ENCODE data around the gene GRID1. TPM values are rescaled to one million over a fixed set of nuclear protein-coding genes. Genes with fewer than 3 reads are reported as not detected.

GRID1 gene
- total and polyA plus RNA-seq, 2 experiments from 2014 or later, result not detected

DNA sequence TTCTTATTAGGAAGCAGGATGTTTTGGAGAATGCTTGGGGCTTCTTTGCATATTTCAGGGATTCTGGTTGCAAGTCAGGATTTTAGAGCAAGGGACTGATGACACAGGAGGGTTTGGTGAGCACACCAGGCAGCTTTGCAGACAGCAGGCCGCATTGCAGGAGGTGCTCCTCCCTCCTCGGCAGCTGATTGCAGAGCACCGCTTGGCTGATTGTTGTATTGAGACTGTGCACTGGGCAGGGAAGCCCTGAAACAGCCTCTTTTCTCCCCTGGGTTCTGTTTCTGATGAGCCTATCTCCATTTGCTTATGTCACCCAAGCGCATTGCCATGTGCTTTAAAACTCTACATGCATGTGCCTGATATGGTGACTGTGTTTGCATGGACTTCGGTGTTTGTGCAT lies 769.6 kb downstream of the GRID1 start:
- Histone ChIP-seq H3K9ac (no peak overlapping the region), H3K4me1 (ENCODE audit: insufficient read depth) (no peaks in the 10 kb centered on the region), H3K36me3 (ENCODE audit: low read depth) (no peaks in the 10 kb centered on the region), H3K9me2 (ENCODE audit: insufficient read depth) (no peaks in the 10 kb centered on the region), H3K9me3 (ENCODE audit: low read depth) (no peaks in the 10 kb centered on the region), H2AFZ (no peak overlapping the region), H3K4me3 (no peak overlapping the region), H3F3A (ENCODE audit: insufficient read depth) (no peaks in the 10 kb centered on the region), H3K4me2 (ENCODE audit: unreplicated experiment) (no peak overlapping the region), H3K27ac (no peak overlapping the region), H4K20me1 (ENCODE audit: insufficient read depth) (no peaks in the 10 kb centered on the region), H3K79me2 (ENCODE audit: insufficient read depth) (no peaks in the 10 kb centered on the region), H3K27me3 (replicated peaks; ENCODE audit: insufficient read depth) (no peaks in the 10 kb centered on the region)
- in situ Hi-C loops (cut with MboI), result no loop called here
- 35 to 36% methylated on average over 5 of the region's 5 CpGs for WGBS, 2 experiments (ENCODE audit: low coverage in 1 of 2, low lambda C conversion rate in 2 of 2, missing lambda C conversion rate in 2 of 2)
- TF ChIP-seq EZH2 (IDR thresholded peaks at IDR 0.05; ENCODE audit: insufficient read depth, poor library complexity, severe bottlenecking), result no peak
- no peak for TF ChIP-seq EZH2phosphoT487 (IDR thresholded peaks at IDR 0.05; ENCODE audit: insufficient read depth, low read depth)
- DNase-seq, result no peak

DNA sequence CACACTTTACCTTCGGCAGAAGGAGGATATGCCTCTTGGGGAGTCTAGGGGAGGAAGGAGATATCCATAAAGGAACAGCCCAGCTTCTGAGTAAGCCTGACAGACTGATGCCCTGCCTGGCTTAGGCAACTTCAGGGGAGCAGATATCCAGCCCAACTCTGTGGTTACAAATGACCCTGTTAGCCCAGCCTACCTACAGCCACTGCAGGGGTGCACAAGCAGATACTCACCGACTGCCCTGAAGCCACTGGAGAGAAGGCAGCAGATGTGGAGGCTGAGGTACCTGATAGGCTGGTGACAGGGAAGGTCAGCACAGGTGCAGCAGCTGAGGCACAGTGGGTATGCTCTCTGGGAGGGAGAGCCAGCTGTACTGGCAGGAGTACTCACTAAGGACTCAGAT lies 770.2 kb downstream of the GRID1 start:
- no peaks in the 10 kb centered on the region for H3K9me2 ChIP-seq (ENCODE audit: insufficient read depth)
- no peaks in the 10 kb centered on the region for H3K27me3 ChIP-seq (replicated peaks; ENCODE audit: insufficient read depth)
- DNase-seq, result no peak
- H3K4me1 ChIP-seq (ENCODE audit: insufficient read depth), result no peaks in the 10 kb centered on the region
- no peak overlapping the region for H3K27ac ChIP-seq
- no peak overlapping the region for H3K9ac ChIP-seq
- H3K36me3 ChIP-seq (ENCODE audit: low read depth), result no peaks in the 10 kb centered on the region
- no peaks in the 10 kb centered on the region for H3F3A ChIP-seq (ENCODE audit: insufficient read depth)
- no peaks in the 10 kb centered on the region for H3K79me2 ChIP-seq (ENCODE audit: insufficient read depth)
- in situ Hi-C loops (cut with MboI), result no loop called here
- no peak overlapping the region for H3K4me3 ChIP-seq
- H4K20me1 ChIP-seq (ENCODE audit: insufficient read depth), result no peaks in the 10 kb centered on the region
- 18 to 22% methylated on average over 2 of the region's 2 CpGs for WGBS, 2 experiments (ENCODE audit: low coverage in 1 of 2, low lambda C conversion rate in 2 of 2, missing lambda C conversion rate in 2 of 2)
- H2AFZ ChIP-seq, result no peak overlapping the region
- no peak overlapping the region for H3K4me2 ChIP-seq (ENCODE audit: unreplicated experiment)
- no peaks in the 10 kb centered on the region for H3K9me3 ChIP-seq (ENCODE audit: low read depth)
- TF ChIP-seq EZH2phosphoT487 (IDR thresholded peaks at IDR 0.05; ENCODE audit: insufficient read depth, low read depth) (no peak), EZH2 (IDR thresholded peaks at IDR 0.05; ENCODE audit: insufficient read depth, poor library complexity, severe bottlenecking) (no peak)

DNA sequence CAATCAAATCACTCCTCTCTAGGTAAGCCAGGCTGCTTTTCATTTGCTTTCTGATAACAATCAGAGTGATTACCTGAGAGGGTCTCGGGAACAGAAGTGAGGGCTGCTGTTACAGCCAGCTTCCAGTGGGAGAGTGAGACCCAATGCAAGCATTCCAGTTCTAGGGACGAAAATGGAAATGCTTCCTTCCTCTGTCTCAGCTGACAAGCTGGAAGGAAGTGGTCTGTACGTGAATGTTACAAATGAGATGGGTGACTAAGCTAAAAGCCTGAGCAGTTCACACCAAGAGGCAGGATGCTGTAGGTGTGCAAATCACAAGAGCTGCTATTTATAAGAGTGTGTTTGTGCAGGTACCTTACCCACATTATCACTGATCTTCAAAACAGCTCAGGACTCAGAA lies 772.4 kb downstream of the GRID1 start:
- H3F3A ChIP-seq (ENCODE audit: insufficient read depth), result no peaks in the 10 kb centered on the region
- in situ Hi-C loops (cut with MboI), result no loop called here
- H3K27me3 ChIP-seq (replicated peaks; ENCODE audit: insufficient read depth), result no peaks in the 10 kb centered on the region
- H3K4me3 ChIP-seq, result no peak overlapping the region
- no peaks in the 10 kb centered on the region for H3K36me3 ChIP-seq (ENCODE audit: low read depth)
- no peaks in the 10 kb centered on the region for H3K9me3 ChIP-seq (ENCODE audit: low read depth)
- H3K9me2 ChIP-seq (ENCODE audit: insufficient read depth), result no peaks in the 10 kb centered on the region
- H3K9ac ChIP-seq, result no peak overlapping the region
- H3K4me1 ChIP-seq (ENCODE audit: insufficient read depth), result no peaks in the 10 kb centered on the region
- H3K4me2 ChIP-seq (ENCODE audit: unreplicated experiment), result no peak overlapping the region
- 8 to 30% methylated on average over 3 of the region's 3 CpGs for WGBS, 2 experiments (ENCODE audit: low coverage in 1 of 2, low lambda C conversion rate in 2 of 2, missing lambda C conversion rate in 2 of 2)
- TF ChIP-seq EZH2 (IDR thresholded peaks at IDR 0.05; ENCODE audit: insufficient read depth, poor library complexity, severe bottlenecking) (no peak), EZH2phosphoT487 (IDR thresholded peaks at IDR 0.05; ENCODE audit: insufficient read depth, low read depth) (no peak)
- H2AFZ ChIP-seq, result no peak overlapping the region
- DNase-seq, result no peak
- H4K20me1 ChIP-seq (ENCODE audit: insufficient read depth), result no peaks in the 10 kb centered on the region
- no peak overlapping the region for H3K27ac ChIP-seq
- no peaks in the 10 kb centered on the region for H3K79me2 ChIP-seq (ENCODE audit: insufficient read depth)

DNA sequence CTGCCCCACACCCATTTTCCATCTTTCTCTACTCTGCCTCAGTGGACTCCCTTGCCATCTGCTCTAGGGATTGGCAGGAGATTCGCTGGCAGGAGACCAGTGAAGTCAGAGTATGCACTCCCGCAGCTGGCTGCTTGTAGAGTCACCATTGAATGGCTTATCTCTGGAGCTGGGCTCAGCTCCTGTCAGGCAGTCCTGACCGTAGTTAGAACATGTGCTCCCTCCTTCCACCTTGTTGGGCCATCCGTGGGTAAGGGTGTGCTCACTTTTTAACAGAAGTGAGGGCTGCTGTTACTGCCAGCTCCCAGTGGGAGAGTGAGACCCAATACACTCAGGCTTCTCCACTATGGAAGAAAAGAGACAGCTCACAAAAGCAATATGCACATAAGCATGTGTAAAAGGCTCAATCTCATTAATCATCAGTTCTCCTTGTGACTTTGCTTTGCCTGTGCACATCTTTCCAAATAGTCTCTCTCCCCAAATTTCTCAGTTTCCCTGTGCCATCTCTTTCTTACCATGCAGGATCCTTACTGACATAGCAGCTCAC lies 773.3 kb downstream of the GRID1 start:
- in situ Hi-C loops (cut with MboI), result no loop called here
- no peaks in the 10 kb centered on the region for H3K79me2 ChIP-seq (ENCODE audit: insufficient read depth)
- H3K27ac ChIP-seq, result no peak overlapping the region
- no peak overlapping the region for H3K4me2 ChIP-seq (ENCODE audit: unreplicated experiment)
- H3K36me3 ChIP-seq (ENCODE audit: low read depth), result no peaks in the 10 kb centered on the region
- H3K9me2 ChIP-seq (ENCODE audit: insufficient read depth), result no peaks in the 10 kb centered on the region; the same call in 1 of the 2 replicates
- WGBS, 2 experiments (ENCODE audit: low coverage in 1 of 2, low lambda C conversion rate in 2 of 2, missing lambda C conversion rate in 2 of 2), result 5 to 8% methylated on average over 4 of the region's 4 CpGs
- H3K4me3 ChIP-seq, result no peak overlapping the region
- H3F3A ChIP-seq (ENCODE audit: insufficient read depth), result no peaks in the 10 kb centered on the region
- TF ChIP-seq EZH2 (IDR thresholded peaks at IDR 0.05; ENCODE audit: insufficient read depth, poor library complexity, severe bottlenecking), result no peak
- TF ChIP-seq EZH2phosphoT487 (IDR thresholded peaks at IDR 0.05; ENCODE audit: insufficient read depth, low read depth), result no peak
- no peaks in the 10 kb centered on the region for H4K20me1 ChIP-seq (ENCODE audit: insufficient read depth)
- H3K4me1 ChIP-seq (ENCODE audit: insufficient read depth), result no peaks in the 10 kb centered on the region
- no peak overlapping the region for H2AFZ ChIP-seq
- no peaks in the 10 kb centered on the region for H3K27me3 ChIP-seq (replicated peaks; ENCODE audit: insufficient read depth)
- H3K9ac ChIP-seq, result no peak overlapping the region
- H3K9me3 ChIP-seq (ENCODE audit: low read depth), result no peaks in the 10 kb centered on the region
- DNase-seq, result no peak

DNA sequence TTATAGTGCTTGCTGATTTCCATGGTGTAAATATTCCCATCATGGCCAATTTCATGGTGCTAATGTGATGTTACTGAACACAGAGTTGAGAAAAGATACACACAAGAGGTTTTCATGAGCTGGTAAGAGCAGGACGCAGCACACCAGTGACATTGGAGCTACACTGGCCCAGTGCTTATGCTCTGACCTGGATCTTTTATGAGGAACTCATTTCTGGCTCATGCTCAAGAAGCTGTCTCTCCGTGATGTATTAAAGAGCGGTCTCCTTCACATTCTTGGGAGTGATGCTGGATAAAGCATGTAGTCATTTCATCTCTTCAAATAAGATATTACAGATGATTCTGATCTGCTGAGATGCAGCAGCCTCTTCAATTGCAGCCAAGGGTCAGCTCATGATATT lies 785.2 kb downstream of the GRID1 start:
- Histone ChIP-seq H3K9me3 (ENCODE audit: low read depth) (no peaks in the 10 kb centered on the region), H3K4me2 (ENCODE audit: unreplicated experiment) (no peak overlapping the region), H3K4me3 (no peak overlapping the region), H3K79me2 (ENCODE audit: insufficient read depth) (no peaks in the 10 kb centered on the region), H3K36me3 (ENCODE audit: low read depth) (no peaks in the 10 kb centered on the region), H3K9me2 (ENCODE audit: insufficient read depth) (no peaks in the 10 kb centered on the region), H3K4me1 (ENCODE audit: insufficient read depth) (no peaks in the 10 kb centered on the region), H2AFZ (no peak overlapping the region), H3K27me3 (replicated peaks; ENCODE audit: insufficient read depth) (no peaks in the 10 kb centered on the region), H3K27ac (no peak overlapping the region), H3K9ac (no peak overlapping the region), H3F3A (ENCODE audit: insufficient read depth) (no peaks in the 10 kb centered on the region), H4K20me1 (ENCODE audit: insufficient read depth) (no peaks in the 10 kb centered on the region)
- in situ Hi-C loops (cut with MboI), result no loop called here
- 22 to 23% methylated on average over 3 of the region's 3 CpGs for WGBS, 2 experiments (ENCODE audit: low coverage in 1 of 2, low lambda C conversion rate in 2 of 2, missing lambda C conversion rate in 2 of 2)
- no peak for TF ChIP-seq EZH2phosphoT487 (IDR thresholded peaks at IDR 0.05; ENCODE audit: insufficient read depth, low read depth)
- TF ChIP-seq EZH2 (IDR thresholded peaks at IDR 0.05; ENCODE audit: insufficient read depth, poor library complexity, severe bottlenecking), result no peak
- no peak for DNase-seq
